GM12872 (cell line): ENCODE measurements around the gene TRMT61A.

Source experiments
- TF ChIP-seq, protein P1 (sequence below): IDR thresholded peaks from 3 replicates; pipeline ENCODE4 v1.5.1; 2011; ENCODE audit warnings: low read depth, mild to moderate bottlenecking, low read length, moderate library complexity; ENCODE audit not compliant: insufficient read depth

The TRMT61A gene

DNA sequence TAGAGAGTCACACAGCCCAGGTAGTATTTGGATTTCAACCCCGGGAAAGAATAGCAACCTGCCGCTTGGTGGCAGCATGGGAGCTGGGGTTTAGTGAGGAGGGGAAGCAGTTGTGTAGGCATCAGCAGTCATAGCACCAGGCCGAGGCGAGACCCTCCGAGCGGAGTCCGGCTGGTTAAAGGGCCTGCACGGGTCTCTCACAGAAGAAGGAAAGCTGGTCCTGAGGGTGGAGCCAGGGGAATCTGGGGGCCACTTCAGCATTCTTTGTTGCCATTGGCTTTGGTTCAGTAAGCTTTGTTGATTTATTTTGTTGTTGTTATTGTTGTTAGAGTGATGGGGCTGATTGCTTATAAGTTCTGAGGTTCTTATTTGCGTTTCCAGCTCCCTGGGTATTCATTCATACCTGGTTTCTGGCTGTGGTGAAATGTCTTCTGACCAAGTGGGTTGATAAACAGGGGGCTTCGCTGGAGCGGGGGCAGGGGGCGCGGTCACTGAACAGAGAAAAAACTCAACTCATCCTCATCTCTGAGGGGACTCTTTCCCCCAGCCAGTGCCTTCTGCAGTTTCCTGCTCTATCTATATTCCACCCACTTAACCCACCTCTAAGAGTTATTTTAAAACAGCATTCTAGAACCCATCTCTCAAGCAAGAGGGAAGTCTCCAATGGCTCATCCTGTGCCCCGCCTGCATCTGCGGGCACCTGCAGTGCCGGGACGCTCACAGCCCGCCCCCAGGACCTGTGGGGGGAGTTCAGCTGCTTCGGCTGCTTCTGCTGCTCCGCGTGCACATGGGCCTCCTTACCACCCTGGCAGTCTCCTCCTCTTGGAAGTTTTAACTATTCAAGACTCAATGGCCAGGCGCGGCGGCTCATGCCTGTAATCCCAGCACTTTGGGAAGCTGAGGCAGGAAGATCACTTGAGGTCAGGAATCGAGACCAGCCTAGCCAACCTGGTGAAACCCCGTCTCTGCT is 18.0 kb upstream of the TRMT61A start:
- TF ChIP-seq, protein P1, sequence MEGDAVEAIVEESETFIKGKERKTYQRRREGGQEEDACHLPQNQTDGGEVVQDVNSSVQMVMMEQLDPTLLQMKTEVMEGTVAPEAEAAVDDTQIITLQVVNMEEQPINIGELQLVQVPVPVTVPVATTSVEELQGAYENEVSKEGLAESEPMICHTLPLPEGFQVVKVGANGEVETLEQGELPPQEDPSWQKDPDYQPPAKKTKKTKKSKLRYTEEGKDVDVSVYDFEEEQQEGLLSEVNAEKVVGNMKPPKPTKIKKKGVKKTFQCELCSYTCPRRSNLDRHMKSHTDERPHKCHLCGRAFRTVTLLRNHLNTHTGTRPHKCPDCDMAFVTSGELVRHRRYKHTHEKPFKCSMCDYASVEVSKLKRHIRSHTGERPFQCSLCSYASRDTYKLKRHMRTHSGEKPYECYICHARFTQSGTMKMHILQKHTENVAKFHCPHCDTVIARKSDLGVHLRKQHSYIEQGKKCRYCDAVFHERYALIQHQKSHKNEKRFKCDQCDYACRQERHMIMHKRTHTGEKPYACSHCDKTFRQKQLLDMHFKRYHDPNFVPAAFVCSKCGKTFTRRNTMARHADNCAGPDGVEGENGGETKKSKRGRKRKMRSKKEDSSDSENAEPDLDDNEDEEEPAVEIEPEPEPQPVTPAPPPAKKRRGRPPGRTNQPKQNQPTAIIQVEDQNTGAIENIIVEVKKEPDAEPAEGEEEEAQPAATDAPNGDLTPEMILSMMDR, result no peak

DNA sequence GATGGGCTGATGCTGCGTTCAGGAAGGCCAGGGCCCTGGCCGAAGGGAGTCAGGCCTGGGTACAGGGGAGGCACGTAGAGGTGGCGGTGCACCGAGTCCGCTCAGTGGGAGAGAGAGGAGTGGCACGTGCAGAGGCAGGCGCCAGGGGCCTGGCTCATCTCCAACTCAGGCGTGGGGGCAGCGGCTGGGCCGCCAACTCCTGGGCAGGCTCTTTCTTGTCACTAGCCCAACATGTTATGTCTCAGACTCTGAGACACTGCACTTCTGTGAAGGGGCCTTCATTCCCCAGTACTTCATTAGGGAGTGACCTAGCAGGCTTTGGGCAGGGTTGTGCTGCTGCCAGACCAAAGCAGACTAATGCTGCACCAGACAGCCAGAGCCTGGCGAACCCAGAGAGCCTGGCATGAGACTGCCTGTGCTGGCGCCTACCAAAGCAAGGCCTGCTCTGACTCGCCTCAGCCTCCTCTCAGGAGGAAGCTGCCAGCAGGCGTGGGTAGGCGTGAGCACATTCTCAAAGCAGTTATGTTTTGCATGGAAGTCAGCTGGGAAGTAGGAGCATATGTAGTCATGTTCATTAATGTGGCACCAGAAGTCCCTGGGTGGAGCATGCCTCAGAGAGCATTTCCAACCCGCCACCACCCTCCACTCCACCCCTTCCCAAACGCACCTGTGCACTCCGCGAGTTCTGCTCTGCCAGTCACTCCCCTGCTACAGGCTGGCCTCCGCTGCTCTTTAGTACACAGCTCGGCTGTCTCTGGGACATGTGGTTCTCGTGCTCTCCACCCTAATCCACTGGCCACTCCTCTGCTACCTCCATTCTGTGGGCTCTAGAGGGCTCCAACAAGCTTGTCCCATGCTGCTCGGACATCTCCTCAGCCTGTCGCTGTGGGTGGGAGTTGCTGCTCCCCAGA is 16.0 kb upstream of the TRMT61A start:
- TF ChIP-seq, protein P1, result no peak

DNA sequence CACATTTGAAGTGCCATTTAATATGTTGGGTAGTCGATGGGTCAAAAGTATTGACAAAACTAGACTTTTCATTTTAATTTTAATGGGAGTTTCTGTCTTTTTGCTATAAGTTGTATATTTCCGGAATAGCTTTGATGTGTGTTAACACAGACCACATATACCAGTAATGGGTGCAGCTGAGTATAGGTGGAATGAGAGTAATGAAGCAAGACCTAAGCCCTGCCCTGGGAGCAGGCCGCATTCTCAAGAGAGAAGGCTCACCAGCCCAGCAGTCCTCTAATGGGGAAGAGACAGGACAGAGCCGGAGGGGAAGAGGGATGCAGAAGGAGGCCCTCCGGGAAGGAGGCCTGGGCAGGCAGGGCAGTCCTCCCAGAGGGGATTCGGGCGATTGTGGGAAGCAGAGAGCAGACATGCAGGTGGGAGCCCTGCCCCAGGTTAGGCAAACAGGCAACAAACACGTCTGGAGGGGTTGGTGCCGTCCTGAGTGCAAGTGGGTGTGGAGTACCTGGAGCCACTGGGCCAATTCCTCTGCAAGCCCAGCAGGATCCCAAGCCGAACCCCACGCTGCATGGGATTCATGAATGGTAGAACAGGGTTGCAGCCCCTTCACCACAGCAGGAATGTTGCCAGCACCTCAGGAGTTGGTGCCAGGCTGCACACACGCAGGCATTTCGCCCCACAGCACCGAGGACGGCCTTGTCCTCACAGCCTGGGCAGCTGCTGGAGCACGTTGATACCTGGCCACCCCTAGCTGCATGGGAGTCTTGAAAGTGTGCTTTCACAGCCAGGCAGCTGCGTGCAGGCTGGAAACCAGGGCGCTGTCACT is 14.2 kb upstream of the TRMT61A start:
- TF ChIP-seq, protein P1, result no peak

DNA sequence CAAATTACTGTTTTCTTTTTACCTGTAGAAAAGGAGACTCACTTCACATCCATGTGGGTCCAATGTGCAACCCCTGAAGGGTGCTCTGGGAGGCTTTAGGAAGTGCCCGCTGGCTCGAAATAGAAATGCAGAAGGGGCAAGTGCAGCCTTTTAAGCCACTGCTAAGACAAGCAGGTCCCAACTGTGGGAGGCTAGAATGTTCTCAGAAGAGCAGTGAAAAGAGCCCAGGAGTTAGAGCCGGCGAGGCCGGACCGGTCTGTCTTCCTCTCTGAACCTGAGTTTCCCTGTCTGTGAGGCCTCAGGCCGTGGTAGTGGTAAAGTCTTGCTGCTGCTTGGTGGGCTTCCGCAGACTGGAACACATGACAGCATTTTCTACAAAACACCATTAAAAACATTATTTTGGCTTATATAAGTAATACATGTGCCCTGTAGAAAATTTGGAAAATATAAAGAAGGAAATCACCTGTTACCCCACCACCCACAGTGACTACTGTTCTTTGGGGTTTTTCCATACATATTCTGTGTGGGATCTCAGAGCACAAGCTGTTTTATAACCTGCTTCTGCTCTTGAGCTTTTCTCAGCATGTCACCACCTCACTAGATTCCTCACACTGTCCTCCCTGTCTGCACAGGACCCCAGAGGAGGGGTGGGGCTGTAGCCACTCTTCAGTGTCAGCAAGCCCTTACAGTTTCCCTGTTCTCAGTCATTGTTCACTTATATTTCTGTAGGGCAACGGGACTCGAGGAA is 12.4 kb upstream of the TRMT61A start:
- TF ChIP-seq, protein P1, result no peak

DNA sequence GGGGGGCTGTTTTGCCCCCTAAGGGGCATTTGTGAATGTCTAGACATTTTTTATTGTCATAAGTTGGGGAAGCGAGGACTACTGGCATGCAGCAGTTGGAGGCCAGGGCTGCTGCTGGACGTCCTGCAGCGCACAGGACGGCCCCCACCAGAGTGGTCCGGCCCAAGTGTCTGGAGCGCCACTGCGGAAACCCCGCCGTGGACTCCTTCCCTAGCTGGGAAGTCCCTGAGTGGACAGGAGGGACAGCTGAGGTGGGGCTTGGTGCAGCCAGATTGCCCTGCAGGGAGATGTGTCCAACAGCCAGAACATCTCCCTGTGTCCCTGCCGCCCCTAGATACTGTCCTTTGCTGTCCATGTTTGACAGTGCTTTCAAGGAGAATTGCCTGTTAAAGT is 11.8 kb upstream of the TRMT61A start:
- TF ChIP-seq, protein P1, result no peak

DNA sequence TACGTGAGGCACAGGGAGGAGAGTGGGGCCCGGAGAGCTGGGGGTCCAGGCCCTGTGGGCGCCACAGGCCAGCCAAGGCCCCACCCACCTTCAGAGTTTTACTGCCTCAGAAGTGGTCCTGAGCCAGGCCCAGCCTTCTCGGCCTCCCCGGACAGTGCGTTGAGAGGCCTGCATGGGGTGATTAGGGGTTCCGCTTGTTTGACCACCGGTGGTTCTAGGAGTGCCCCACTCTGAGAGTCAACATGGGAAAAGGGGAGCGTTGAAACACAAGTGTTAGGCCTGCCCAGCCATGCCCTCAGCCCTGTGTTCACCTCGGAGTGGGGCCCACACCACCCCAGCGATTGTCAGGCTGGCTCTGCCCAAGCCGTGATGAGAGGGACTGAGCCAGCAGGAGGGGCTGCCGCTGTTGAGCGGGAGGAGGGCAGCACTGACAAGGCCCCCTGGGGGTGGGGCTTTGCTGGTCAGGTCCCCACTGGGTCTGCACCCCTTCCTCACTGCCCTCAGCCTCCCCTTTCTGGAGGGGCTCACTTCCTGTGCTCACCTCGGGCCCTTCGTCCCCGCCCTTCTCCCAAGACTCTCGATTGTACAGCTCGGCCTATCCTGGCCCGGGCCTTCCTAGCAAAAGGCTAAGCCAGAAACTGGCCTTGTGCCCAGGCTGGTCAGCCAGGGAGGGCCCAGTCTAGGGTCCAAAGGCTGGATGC is 11.1 kb upstream of the TRMT61A start:
- TF ChIP-seq, protein P1, result no peak
